Fibroblast of skin of scalp (primary cell): Measurements from ENCODE around the gene HBG2.
"Not testable (repeated sequence)": the region's sequence is repeated elsewhere in the genome, so short reads cannot be mapped to it uniquely, and the experiment has no call there.

Experiments used
- DNase-seq: peaks from one replicate; pipeline ENCODE4 v3.0.0-alpha.2; 2013

The HBG2 gene

GRCh38 chr11:5248498-5248897 is 6.1 kb downstream of the HBG2 start:
- not testable (repeated sequence) for DNase-seq

GRCh38 chr11:5247472-5248192 is 6.9 kb downstream of the HBG2 start:
- no peak for DNase-seq

- DNase-seq = no peak
These were observed 7.7 kb downstream of the HBG2 start for GRCh38 chr11:5246772-5247471.

GRCh38 chr11:5245155-5245554 is 9.4 kb downstream of the HBG2 start:
- DNase-seq = no peak

GRCh38 chr11:5243816-5244180 is 10.8 kb downstream of the HBG2 start:
- DNase-seq = no peak

GRCh38 chr11:5242933-5243815 is 11.4 kb downstream of the HBG2 start:
- no peak for DNase-seq

- no peak for DNase-seq
These were observed 12.4 kb downstream of the HBG2 start for GRCh38 chr11:5242208-5242607.

GRCh38 chr11:5241458-5241857 is 13.1 kb downstream of the HBG2 start:
- DNase-seq = no peak

GRCh38 chr11:5240458-5240857 is 14.1 kb downstream of the HBG2 start:
- no peak for DNase-seq

GRCh38 chr11:5240056-5240455 is 14.5 kb downstream of the HBG2 start:
- no peak for DNase-seq

- DNase-seq = no peak
These were observed 15.5 kb downstream of the HBG2 start for GRCh38 chr11:5239046-5239445.

- DNase-seq = no peak
These were observed 16.1 kb downstream of the HBG2 start for GRCh38 chr11:5238486-5238885.

- no peak for DNase-seq
These were observed 17.2 kb downstream of the HBG2 start for GRCh38 chr11:5237420-5237819.

GRCh38 chr11:5235364-5236095 is 19.1 kb downstream of the HBG2 start:
- DNase-seq = no peak

- no peak for DNase-seq
These were observed 20.2 kb downstream of the HBG2 start, which contains the start of gene HBD for GRCh38 chr11:5234381-5234834. TSS of gene HBD (minus strand) at chr11:5234483. CDS start at chr11:5234433, 50 bp downstream.

- no peak for DNase-seq
These were observed 21.3 kb downstream of the HBG2 start for GRCh38 chr11:5233307-5233706.

- no peak for DNase-seq
These were observed 21.8 kb downstream of the HBG2 start for GRCh38 chr11:5232821-5233220.

GRCh38 chr11:5232176-5232575 is 22.4 kb downstream of the HBG2 start:
- no peak for DNase-seq

- no peak for DNase-seq
These were observed 23.5 kb downstream of the HBG2 start for GRCh38 chr11:5231111-5231510.

- no peak for DNase-seq
These were observed 24.3 kb downstream of the HBG2 start for GRCh38 chr11:5230266-5230665.

GRCh38 chr11:5229796-5230195 is 24.8 kb downstream of the HBG2 start:
- no peak for DNase-seq

- DNase-seq = no peak
These were observed 25.2 kb downstream of the HBG2 start for GRCh38 chr11:5229356-5229755.
